ENCODE results near the gene SPTBN5.
A peak's percentile ranks its signal among the peaks of the same experiment; 100 is the strongest.

Gene SPTBN5

DNA sequence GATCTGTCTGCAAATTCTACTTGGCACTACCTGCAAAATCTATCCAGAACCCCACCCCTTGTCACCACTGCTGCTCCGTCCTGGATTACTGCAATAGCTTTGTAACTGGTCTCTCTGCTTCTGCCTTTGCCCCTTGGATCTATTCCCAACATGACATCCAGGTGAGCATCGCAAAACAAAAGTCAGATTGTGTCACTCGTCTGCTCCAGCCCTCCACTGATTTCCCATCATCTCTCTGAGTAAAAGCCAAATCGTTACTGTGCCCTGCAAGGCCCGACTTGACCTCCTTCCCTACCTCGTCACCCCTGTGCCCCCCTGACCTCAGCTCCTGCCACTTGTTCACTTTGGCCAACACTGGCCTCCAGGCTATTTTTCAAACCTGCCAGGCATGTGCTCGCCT lies 9.4 kb downstream of the SPTBN5 start:
- no peaks in the 10 kb centered on the region for H3K36me3 ChIP-seq
- H3K4me2 ChIP-seq = no peak overlapping the region
- no peaks in the 10 kb centered on the region for H3K9me3 ChIP-seq (replicated peaks in 1 of 11)
- peaks cover 25 to 48% (median 34%) of the 10 kb centered on the region in 10 experiments for H3K4me1 ChIP-seq
- no peak overlapping the region for H3K27ac ChIP-seq
- peaks cover 0 to 18% (median 0%) of the 10 kb centered on the region in 11 experiments; a peak in 7 of 22 replicates for H4K20me1 ChIP-seq
- no peak overlapping the region for H3K4me3 ChIP-seq
- no peak for TF ChIP-seq Cebpa-rat (IDR thresholded peaks at IDR 0.05)
- peaks cover 0 to 22% (median 11%) of the 10 kb centered on the region in 11 experiments; a peak in 16 of 22 replicates for H3K27me3 ChIP-seq
- no peak overlapping the region for H3K9ac ChIP-seq

- Histone ChIP-seq H3K4me2 (peak overlapping the region; percentile 4 to 72 (median 62); a peak in 20 of 22 replicates), H3K9me3 (replicated peaks in 1 of 11) (no peaks in the 10 kb centered on the region), H3K27ac (no peak overlapping the region), H3K9ac (no peak overlapping the region), H3K4me3 (no peak overlapping the region), H4K20me1 (peaks cover 0 to 18% (median 0%) of the 10 kb centered on the region in 11 experiments; a peak in 7 of 22 replicates), H3K4me1 (peaks cover 15 to 46% (median 25%) of the 10 kb centered on the region in 10 experiments), H3K27me3 (peaks cover 0 to 22% (median 11%) of the 10 kb centered on the region in 11 experiments; a peak in 16 of 22 replicates), H3K36me3 (no peaks in the 10 kb centered on the region)
- TF ChIP-seq Cebpa-rat (IDR thresholded peaks at IDR 0.05) = no peak
These were observed 10.4 kb downstream of the SPTBN5 start for GRCh38 chr15:41883484-41883825.

DNA sequence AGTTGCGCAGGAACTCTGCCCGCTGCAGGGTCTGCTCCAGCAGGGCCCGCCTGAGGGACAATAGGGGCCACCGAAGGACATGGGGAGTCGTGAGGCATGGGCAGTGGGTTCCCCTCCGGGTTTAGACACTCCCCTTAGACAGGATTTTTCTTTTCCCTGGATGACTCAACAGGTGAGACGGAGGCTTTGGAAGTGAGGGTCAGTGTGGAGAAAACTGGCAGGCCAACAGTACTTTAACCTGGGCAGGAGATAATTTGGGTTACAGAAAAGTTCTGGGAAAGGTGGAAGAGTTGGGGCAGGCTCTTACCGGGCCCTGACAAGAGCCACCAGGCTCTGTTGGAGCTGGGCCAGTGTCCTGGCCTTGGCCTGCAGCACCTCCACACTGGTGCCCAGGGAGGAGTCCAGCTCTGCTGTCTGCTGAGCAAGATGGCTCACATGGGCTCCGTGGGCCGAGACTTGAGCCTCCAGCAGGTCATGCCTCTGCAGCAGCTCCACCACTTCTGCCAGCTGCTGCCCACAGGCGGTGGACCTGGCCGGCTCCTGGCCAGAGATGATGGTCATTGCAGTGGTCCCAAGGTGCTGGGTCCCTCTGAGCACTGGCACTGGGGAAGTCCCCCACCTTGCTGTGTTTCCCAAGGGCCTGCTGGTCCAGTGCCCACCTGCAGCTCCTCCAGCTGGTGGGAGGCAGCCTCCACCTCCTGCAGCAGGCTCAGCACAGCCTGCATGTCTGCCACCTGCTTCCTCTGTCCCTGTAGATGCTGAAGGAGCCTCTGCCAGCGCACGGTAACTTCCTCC lies 11.0 kb downstream of the SPTBN5 start:
- Histone ChIP-seq H3K4me3 (no peak overlapping the region), H3K9ac (no peak overlapping the region), H3K27me3 (peaks cover 0 to 22% (median 11%) of the 10 kb centered on the region in 11 experiments; a peak in 16 of 22 replicates), H3K9me3 (replicated peaks in 1 of 11) (no peaks in the 10 kb centered on the region), H3K4me2 (peak overlapping the region; percentile 4 to 72 (median 62); a peak in 20 of 22 replicates), H3K4me1 (peaks cover 9 to 46% (median 25%) of the 10 kb centered on the region in 10 experiments; a peak in 19 of 20 replicates), H4K20me1 (peaks cover 0 to 18% (median 0%) of the 10 kb centered on the region in 11 experiments; a peak in 7 of 22 replicates), H3K36me3 (no peaks in the 10 kb centered on the region), H3K27ac (no peak overlapping the region)
- no peak for TF ChIP-seq Cebpa-rat (IDR thresholded peaks at IDR 0.05)

GRCh38 chr15:41881920-41882688 lies 11.7 kb downstream of the SPTBN5 start:
- Histone ChIP-seq H3K36me3 (no peaks in the 10 kb centered on the region), H3K4me2 (peak overlapping the region in 8 of 11 experiments; percentile 26 to 72 (median 66); a peak in 13 of 22 replicates)
- TF ChIP-seq Cebpa-rat (IDR thresholded peaks at IDR 0.05) = no peak

GRCh38 chr15:41881550-41881919 lies 12.3 kb downstream of the SPTBN5 start:
- peak overlapping the region in 1 of 11 experiments; percentile 23; a peak in 1 of 22 replicates for H3K4me2 ChIP-seq
- no peak for TF ChIP-seq Cebpa-rat (IDR thresholded peaks at IDR 0.05)
- no peak overlapping the region for H3K9ac ChIP-seq
- H3K27me3 ChIP-seq = peaks cover 0 to 22% (median 11%) of the 10 kb centered on the region in 11 experiments; a peak in 16 of 22 replicates
- H3K4me3 ChIP-seq = no peak overlapping the region
- peaks cover 8 to 56% (median 37%) of the 10 kb centered on the region in 10 experiments; a peak in 19 of 20 replicates for H3K4me1 ChIP-seq
- H4K20me1 ChIP-seq = peaks cover 0 to 18% (median 0%) of the 10 kb centered on the region in 11 experiments; a peak in 7 of 22 replicates
- no peak overlapping the region for H3K27ac ChIP-seq
- H3K36me3 ChIP-seq = no peaks in the 10 kb centered on the region
- H3K9me3 ChIP-seq (replicated peaks in 1 of 11) = no peaks in the 10 kb centered on the region

More at GRCh38 chr15:41881920-41882688, 11.7 kb downstream of the SPTBN5 start:
- Histone ChIP-seq H4K20me1 (peaks cover 0 to 18% (median 0%) of the 10 kb centered on the region in 11 experiments; a peak in 7 of 22 replicates), H3K4me1 (peaks cover 8 to 51% (median 31%) of the 10 kb centered on the region in 10 experiments; a peak in 19 of 20 replicates), H3K4me3 (no peak overlapping the region), H3K27ac (no peak overlapping the region), H3K27me3 (peaks cover 0 to 22% (median 11%) of the 10 kb centered on the region in 11 experiments; a peak in 16 of 22 replicates), H3K9me3 (replicated peaks in 1 of 11) (no peaks in the 10 kb centered on the region), H3K9ac (no peak overlapping the region)

DNA sequence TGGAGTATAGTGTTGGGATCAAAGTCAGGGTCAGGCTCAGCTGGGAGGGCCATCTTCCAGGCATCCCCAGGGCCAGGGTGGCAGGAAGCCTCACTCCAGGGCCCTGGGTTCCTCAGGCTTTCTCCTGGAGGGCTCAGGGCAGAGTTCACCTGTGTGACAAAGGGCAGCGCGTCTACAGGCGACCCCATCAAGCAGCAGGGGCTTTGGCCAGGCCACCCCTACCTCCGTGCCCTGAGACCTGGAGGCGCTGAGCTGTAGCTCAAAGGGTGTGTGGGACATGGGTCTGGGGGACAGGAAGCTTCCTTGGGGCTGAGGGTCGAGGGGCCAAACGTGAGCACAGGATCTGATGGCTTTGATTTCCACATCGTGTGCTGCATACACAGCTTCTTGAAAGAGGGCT lies 12.8 kb downstream of the SPTBN5 start:
- TF ChIP-seq Cebpa-rat (IDR thresholded peaks at IDR 0.05) = no peak
- Histone ChIP-seq H3K36me3 (no peaks in the 10 kb centered on the region), H3K4me3 (no peak overlapping the region), H3K9ac (no peak overlapping the region), H3K4me2 (0 out of 22 replicates have a peak overlapping the region, but pooled peaks of 1 of the 11 experiments have one; percentile 23), H3K9me3 (replicated peaks in 1 of 11) (no peaks in the 10 kb centered on the region), H4K20me1 (peaks cover 0 to 22% (median 0%) of the 10 kb centered on the region in 11 experiments; a peak in 7 of 22 replicates), H3K27ac (no peak overlapping the region), H3K27me3 (peaks cover 0 to 22% (median 11%) of the 10 kb centered on the region in 11 experiments; a peak in 16 of 22 replicates), H3K4me1 (peaks cover 8 to 61% (median 41%) of the 10 kb centered on the region in 10 experiments; a peak in 19 of 20 replicates)

GRCh38 chr15:41880156-41880877 lies 13.5 kb downstream of the SPTBN5 start:
- H3K4me2 ChIP-seq = peak overlapping the region in 1 of 11 experiments; percentile 19; a peak in 1 of 22 replicates
- H4K20me1 ChIP-seq = peaks cover 0 to 22% (median 0%) of the 10 kb centered on the region in 11 experiments; a peak in 8 of 22 replicates
- H3K36me3 ChIP-seq = no peaks in the 10 kb centered on the region
- peaks cover 8 to 64% (median 49%) of the 10 kb centered on the region in 10 experiments; a peak in 19 of 20 replicates for H3K4me1 ChIP-seq
- H3K4me3 ChIP-seq = no peak overlapping the region
- no peaks in the 10 kb centered on the region for H3K9me3 ChIP-seq (replicated peaks in 1 of 11)
- TF ChIP-seq Cebpa-rat (IDR thresholded peaks at IDR 0.05) = no peak
- H3K27ac ChIP-seq = no peak overlapping the region
- no peak overlapping the region for H3K9ac ChIP-seq
- H3K27me3 ChIP-seq = peaks cover 0 to 22% (median 12%) of the 10 kb centered on the region in 11 experiments; a peak in 16 of 22 replicates

- TF ChIP-seq Cebpa-rat (IDR thresholded peaks at IDR 0.05) = no peak
- Histone ChIP-seq H3K9ac (no peak overlapping the region), H3K4me3 (no peak overlapping the region), H4K20me1 (peaks cover 0 to 30% (median 0%) of the 10 kb centered on the region in 11 experiments; a peak in 8 of 22 replicates), H3K27me3 (peaks cover 0 to 22% (median 12%) of the 10 kb centered on the region in 11 experiments; a peak in 16 of 22 replicates), H3K4me1 (peaks cover 8 to 70% (median 53%) of the 10 kb centered on the region in 10 experiments; a peak in 19 of 20 replicates), H3K27ac (no peak overlapping the region), H3K9me3 (replicated peaks in 1 of 11) (no peaks in the 10 kb centered on the region), H3K36me3 (no peaks in the 10 kb centered on the region), H3K4me2 (no peak overlapping the region)
These were observed 14.5 kb downstream of the SPTBN5 start for GRCh38 chr15:41879321-41879845.
